Measurements from ENCODE around the gene P2RX1.
A peak's percentile ranks its signal among the peaks of the same experiment; 100 is the strongest.

Gene P2RX1

DNA sequence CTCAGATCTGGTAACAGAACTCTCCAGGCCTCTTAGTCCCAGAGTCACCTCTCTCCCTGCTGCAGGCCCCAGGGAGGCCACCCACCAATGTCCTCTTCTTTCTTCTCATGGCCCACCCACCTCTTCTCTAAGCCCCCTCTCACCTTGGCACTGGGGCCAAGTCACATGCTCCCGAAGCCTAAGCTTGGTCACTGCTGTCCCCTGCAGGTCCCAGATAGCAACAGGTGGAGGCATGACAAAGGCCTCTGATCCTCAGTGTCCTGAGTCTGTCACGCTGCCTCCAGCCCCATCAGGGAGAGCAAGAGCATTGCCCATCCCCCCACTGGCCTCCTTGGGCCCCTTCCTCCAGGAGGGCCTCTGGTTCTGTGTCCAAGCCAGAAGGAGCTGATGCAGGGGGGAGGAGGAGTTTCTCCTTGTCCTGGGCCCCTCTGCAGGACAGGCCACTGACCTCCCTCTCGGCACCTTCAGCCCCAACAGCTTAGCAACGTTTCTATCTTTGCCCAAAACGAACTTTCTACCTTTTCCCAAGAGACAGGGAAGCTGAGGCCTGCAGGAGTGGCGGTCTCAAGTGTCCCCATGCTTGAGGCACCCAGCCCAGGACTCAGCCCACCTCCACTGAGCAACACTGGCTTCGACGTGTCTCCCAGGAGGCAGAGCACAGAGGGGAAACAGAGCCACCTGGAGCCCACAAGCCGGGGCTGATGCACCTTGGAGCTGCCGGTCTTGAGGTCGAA lies 8.6 kb downstream of the P2RX1 start:
- Histone ChIP-seq H3K9ac (ENCODE audit: low read depth, low read length) (peak overlapping the region; percentile 12), H3K4me1 (ENCODE audit: control insufficient read depth, insufficient read depth, low read length) (peaks cover 11% of the 10 kb centered on the region), H3K9me3 (ENCODE audit: control insufficient read depth, insufficient read depth, low read length) (no peaks in the 10 kb centered on the region), H3K27me3 (ENCODE audit: control insufficient read depth, insufficient read depth, low read length) (no peaks in the 10 kb centered on the region), H3K4me3 (ENCODE audit: low read depth, low read length) (no peak overlapping the region), H3K36me3 (ENCODE audit: control insufficient read depth, insufficient read depth, low read length) (peaks cover 3% of the 10 kb centered on the region)

DNA sequence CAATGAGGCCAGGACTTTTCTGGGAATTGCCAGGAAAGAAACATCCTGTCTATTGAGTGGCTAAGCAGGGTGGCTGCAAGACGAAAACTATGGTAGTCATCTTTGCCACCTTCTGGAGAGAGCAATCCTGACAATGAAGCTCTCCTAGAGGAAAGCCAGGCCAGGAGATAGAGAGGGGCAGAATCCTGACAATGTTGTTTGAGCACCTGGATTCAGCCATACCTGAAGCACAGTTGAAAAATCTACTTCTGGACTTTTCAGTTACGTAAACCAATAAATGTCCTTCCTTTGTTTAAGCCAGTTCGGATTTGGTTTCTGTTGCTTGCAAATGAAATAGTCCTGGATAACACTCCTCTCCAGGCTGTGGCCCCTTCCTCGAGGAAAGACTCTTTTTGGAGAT lies 9.4 kb downstream of the P2RX1 start:
- Histone ChIP-seq H3K4me1 (ENCODE audit: control insufficient read depth, insufficient read depth, low read length) (peaks cover 11% of the 10 kb centered on the region), H3K36me3 (ENCODE audit: control insufficient read depth, insufficient read depth, low read length) (peaks cover 3% of the 10 kb centered on the region), H3K4me3 (ENCODE audit: low read depth, low read length) (no peak overlapping the region), H3K27me3 (ENCODE audit: control insufficient read depth, insufficient read depth, low read length) (no peaks in the 10 kb centered on the region), H3K9me3 (ENCODE audit: control insufficient read depth, insufficient read depth, low read length) (no peaks in the 10 kb centered on the region), H3K9ac (ENCODE audit: low read depth, low read length) (no peak overlapping the region)

DNA sequence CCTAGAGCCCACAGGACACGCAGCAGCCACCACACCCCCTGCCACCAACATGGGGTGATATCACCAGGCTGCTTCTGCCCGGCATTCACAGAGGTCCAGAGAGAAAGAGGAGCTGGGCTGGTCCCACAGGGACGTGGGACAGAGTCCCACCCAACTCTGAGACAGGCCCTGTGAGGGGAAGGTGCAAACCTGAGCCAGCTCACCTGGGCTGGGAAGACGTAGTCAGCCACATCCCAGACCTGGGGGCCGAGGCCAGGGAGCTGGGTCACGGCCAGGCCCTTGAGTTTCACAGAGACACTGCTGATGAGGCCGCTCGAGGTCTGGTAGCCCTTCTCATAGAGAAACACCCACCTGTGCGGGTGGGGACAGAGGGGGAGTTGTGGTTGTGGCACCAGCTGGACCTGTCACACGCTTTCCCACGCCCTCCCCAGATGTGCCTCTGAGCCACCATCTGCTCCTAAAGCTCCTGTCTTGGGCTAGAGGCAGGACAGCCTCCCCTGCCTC lies 11.2 kb downstream of the P2RX1 start:
- H3K4me3 ChIP-seq (ENCODE audit: low read depth, low read length), result no peak overlapping the region
- H3K4me1 ChIP-seq (ENCODE audit: control insufficient read depth, insufficient read depth, low read length), result peaks cover 11% of the 10 kb centered on the region
- H3K9me3 ChIP-seq (ENCODE audit: control insufficient read depth, insufficient read depth, low read length), result no peaks in the 10 kb centered on the region
- H3K9ac ChIP-seq (ENCODE audit: low read depth, low read length), result no peak overlapping the region
- no peaks in the 10 kb centered on the region for H3K27me3 ChIP-seq (ENCODE audit: control insufficient read depth, insufficient read depth, low read length)
- H3K36me3 ChIP-seq (ENCODE audit: control insufficient read depth, insufficient read depth, low read length), result no peaks in the 10 kb centered on the region

DNA sequence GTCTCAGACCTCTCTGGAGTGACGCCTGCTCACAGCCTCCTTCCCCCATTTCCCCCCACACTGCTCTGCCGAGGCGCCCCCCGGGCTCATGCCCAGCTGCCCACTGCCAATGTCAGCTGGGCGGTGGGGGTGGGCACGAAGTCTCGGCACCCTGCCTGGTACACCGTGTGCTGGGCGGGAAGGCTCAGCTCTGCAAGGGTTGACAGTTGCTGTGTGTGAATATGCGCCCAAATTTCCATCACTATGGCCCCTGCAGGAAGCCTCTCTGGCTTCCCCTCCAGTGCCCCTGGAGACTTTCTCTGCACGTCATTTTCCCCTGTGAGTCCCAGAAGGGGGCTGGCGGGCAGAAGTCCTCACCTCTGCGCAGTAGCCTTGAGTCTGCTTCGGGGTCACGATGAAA lies 11.8 kb downstream of the P2RX1 start:
- no peaks in the 10 kb centered on the region for H3K27me3 ChIP-seq (ENCODE audit: control insufficient read depth, insufficient read depth, low read length)
- H3K9me3 ChIP-seq (ENCODE audit: control insufficient read depth, insufficient read depth, low read length), result no peaks in the 10 kb centered on the region
- H3K9ac ChIP-seq (ENCODE audit: low read depth, low read length), result no peak overlapping the region
- H3K4me1 ChIP-seq (ENCODE audit: control insufficient read depth, insufficient read depth, low read length), result peaks cover 11% of the 10 kb centered on the region
- peak overlapping the region; percentile 37 for H3K4me3 ChIP-seq (ENCODE audit: low read depth, low read length)
- no peaks in the 10 kb centered on the region for H3K36me3 ChIP-seq (ENCODE audit: control insufficient read depth, insufficient read depth, low read length)

DNA sequence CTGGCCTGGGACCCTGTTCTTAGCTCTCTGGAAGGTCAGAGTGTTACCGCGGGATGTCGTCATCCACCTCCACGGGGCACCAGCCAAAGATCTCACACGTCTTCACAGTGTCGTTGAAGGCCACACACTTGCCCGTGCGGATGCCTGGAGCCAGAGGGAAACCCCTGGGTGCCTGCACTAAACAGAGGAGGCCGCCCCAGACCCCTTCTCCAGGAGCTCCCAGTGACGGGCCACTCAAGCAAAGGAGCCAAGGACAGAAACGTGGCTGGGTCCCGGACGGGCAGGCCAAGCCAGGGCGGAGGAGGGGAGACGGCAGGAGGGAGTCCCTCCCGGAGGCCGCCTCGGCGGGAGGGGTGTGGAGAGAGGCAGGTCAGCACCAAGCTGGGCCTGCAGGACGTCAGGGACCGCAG lies 12.4 kb downstream of the P2RX1 start:
- H3K27me3 ChIP-seq (ENCODE audit: control insufficient read depth, insufficient read depth, low read length), result no peaks in the 10 kb centered on the region
- H3K36me3 ChIP-seq (ENCODE audit: control insufficient read depth, insufficient read depth, low read length), result no peaks in the 10 kb centered on the region
- H3K4me3 ChIP-seq (ENCODE audit: low read depth, low read length), result peak overlapping the region; percentile 37
- H3K9me3 ChIP-seq (ENCODE audit: control insufficient read depth, insufficient read depth, low read length), result no peaks in the 10 kb centered on the region
- H3K4me1 ChIP-seq (ENCODE audit: control insufficient read depth, insufficient read depth, low read length), result peaks cover 11% of the 10 kb centered on the region
- peak overlapping the region; percentile 24 for H3K9ac ChIP-seq (ENCODE audit: low read depth, low read length)

DNA sequence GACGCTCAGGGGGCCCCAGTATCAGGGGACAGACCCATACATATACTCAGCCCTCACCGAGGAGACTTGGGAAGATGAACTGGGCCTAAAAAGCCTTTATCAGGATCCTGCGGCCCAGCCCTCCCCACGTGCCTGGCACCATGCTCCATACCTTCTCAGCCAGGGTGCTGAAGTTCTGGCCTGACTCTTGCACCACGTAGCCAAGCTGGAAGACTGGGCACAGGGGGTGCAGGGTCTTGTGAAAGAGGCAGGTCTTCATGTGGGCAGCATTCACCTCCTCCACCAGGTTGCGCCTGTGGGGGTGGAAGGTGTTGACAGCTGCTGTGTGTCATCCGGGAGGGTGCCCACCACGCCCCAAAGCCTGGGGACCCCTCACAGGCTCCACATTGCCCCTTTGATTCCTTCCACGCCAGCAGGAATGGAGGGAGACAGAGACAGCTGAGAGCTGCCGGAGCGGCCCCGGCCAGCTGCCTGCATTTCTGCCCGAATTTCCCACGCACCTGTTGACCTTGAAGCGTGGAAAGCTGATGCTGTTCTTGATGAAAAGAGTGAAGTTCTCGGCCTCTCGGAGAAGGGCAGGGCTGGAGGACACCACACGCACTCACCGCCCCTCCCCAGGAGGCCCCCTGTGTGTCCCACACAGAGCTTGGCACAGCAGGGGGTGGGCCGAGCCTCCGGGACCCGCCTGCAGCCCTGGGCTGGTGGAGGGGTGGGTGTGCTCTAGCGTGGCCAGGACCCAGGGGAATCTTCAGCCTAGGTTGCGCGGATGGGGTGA lies 13.0 kb downstream of the P2RX1 start:
- H3K4me3 ChIP-seq (ENCODE audit: low read depth, low read length), result no peak overlapping the region
- no peaks in the 10 kb centered on the region for H3K36me3 ChIP-seq (ENCODE audit: control insufficient read depth, insufficient read depth, low read length)
- H3K27me3 ChIP-seq (ENCODE audit: control insufficient read depth, insufficient read depth, low read length), result no peaks in the 10 kb centered on the region
- H3K9me3 ChIP-seq (ENCODE audit: control insufficient read depth, insufficient read depth, low read length), result no peaks in the 10 kb centered on the region
- no peak overlapping the region for H3K9ac ChIP-seq (ENCODE audit: low read depth, low read length)
- peaks cover 11% of the 10 kb centered on the region for H3K4me1 ChIP-seq (ENCODE audit: control insufficient read depth, insufficient read depth, low read length)

DNA sequence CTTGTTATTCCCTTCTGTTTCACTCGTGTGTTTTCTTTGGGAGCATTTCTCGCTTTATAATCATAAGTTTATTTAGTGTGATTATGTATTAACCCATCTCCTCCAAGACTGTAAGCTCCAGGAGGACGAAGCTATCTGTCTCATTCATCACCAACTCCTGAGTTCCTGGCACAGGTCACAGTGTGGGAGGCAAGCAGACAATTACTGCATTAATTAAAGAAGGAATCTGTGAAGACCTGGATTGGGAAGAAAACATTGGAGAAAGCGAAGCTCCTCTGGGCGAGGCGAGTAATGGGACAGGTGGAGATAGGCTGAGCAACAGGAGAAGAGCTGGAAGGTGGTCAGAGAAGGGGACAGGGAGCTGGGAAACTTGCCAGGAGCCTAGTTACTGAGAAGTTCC lies 15.6 kb downstream of the P2RX1 start:
- Histone ChIP-seq H3K4me3 (ENCODE audit: low read depth, low read length) (no peak overlapping the region), H3K9ac (ENCODE audit: low read depth, low read length) (no peak overlapping the region), H3K4me1 (ENCODE audit: control insufficient read depth, insufficient read depth, low read length) (peaks cover 11% of the 10 kb centered on the region), H3K27me3 (ENCODE audit: control insufficient read depth, insufficient read depth, low read length) (no peaks in the 10 kb centered on the region), H3K9me3 (ENCODE audit: control insufficient read depth, insufficient read depth, low read length) (no peaks in the 10 kb centered on the region), H3K36me3 (ENCODE audit: control insufficient read depth, insufficient read depth, low read length) (no peaks in the 10 kb centered on the region)

DNA sequence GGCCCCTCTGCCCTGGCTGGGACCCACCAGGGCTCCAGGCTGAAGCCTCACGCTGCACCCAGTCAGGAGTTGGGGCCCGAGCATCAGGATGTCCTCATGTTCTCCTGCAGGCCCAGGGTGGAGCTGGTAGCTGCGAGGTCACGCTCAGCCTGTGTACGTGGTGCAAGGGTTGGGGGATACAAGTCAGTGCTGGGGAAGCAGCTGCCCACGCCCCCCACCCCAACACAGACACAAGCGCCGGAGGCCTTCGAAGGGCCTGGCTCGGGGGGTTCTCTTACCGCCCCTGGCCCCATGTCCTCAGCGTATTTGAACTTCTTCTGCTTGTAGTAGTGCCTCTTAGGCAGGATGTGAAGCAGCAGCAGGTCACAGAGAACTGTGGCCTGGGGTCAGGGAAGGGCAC lies 18.5 kb downstream of the P2RX1 start:
- Histone ChIP-seq H3K4me3 (ENCODE audit: low read depth, low read length) (no peak overlapping the region), H3K9me3 (ENCODE audit: control insufficient read depth, insufficient read depth, low read length) (no peaks in the 10 kb centered on the region), H3K27me3 (ENCODE audit: control insufficient read depth, insufficient read depth, low read length) (no peaks in the 10 kb centered on the region), H3K36me3 (ENCODE audit: control insufficient read depth, insufficient read depth, low read length) (no peaks in the 10 kb centered on the region), H3K4me1 (ENCODE audit: control insufficient read depth, insufficient read depth, low read length) (peaks cover 6% of the 10 kb centered on the region), H3K9ac (ENCODE audit: low read depth, low read length) (no peak overlapping the region)

DNA sequence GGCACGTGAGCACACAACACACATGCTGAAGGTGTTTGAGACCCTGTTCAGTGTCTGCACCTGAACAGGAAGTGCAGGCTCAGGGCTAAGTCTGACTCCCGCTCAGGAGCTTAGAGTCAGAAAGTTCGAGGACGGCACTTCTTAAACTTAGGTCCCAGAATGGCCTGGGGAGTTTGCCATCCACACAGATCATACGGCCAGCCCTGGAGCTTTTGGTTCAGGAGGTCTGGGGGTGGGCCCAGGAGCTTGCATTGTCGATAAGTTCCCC lies 19.4 kb downstream of the P2RX1 start:
- Histone ChIP-seq H3K9ac (ENCODE audit: low read depth, low read length) (no peak overlapping the region), H3K27me3 (ENCODE audit: control insufficient read depth, insufficient read depth, low read length) (no peaks in the 10 kb centered on the region), H3K4me3 (ENCODE audit: low read depth, low read length) (no peak overlapping the region), H3K9me3 (ENCODE audit: control insufficient read depth, insufficient read depth, low read length) (no peaks in the 10 kb centered on the region), H3K4me1 (ENCODE audit: control insufficient read depth, insufficient read depth, low read length) (peaks cover 6% of the 10 kb centered on the region), H3K36me3 (ENCODE audit: control insufficient read depth, insufficient read depth, low read length) (no peaks in the 10 kb centered on the region)

DNA sequence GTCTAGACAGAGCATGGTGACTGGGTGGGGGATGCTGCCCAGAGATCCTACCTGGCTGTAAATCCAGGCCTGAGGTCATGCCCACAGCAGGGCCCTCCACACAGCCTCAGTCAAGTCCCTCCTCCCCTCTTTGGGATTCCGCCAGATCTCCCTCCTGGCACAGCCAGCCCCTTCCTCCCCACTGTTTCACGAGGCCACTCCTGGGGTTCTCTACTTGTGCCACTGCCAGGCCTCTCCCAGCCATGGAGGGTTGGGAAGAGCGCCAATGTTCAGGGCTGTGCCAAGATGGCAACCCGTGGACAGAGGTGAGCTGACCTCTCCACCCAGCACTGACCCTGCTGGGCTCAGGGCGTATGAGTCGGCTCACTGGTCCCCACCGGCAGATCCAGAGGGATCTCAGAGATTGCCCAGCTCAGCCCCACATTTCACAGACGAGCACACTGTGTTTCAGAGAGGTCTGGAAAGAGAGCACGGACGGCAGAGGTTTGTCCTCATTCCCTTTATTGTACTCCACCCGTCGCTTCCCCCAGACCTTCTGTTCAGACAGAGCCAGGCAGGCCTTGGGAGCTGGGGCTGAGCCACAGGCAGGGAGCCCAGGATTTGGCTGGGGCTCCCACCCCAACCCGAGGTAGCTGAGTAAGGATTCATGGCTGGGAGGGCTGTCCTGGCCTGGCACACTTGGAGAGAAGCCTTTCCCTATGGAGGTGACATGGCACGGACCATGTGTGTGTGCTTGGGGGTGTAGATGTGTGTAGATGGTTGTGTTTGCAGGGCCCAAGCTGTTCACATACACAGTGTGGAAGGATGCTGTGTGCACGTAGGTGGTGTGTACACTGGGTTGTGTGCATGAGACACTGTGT lies 19.9 kb downstream of the P2RX1 start:
- H3K9ac ChIP-seq (ENCODE audit: low read depth, low read length), result no peak overlapping the region
- no peaks in the 10 kb centered on the region for H3K36me3 ChIP-seq (ENCODE audit: control insufficient read depth, insufficient read depth, low read length)
- peaks cover 10% of the 10 kb centered on the region for H3K4me1 ChIP-seq (ENCODE audit: control insufficient read depth, insufficient read depth, low read length)

DNA sequence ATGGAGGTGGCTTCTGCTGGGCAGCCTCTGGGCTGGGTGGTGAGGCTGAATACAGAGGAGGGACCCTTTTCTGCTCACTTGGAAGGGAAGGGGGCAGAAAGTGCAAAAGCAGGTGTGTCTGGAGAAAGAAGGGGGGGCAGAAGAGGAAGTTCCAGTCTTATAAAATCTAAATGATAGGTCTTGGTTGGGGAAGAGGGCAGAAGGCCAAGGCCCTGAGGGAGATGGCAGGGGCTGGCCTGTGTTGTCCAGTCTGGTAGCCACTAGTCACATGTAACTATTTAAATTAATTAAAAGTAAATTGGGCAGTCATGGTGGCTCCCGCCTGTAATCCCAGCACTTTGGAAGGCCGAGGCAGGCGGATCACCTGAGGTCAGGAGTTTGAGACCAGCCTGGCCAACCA lies 20.9 kb downstream of the P2RX1 start:
- peaks cover 2% of the 10 kb centered on the region for H3K27me3 ChIP-seq (ENCODE audit: control insufficient read depth, insufficient read depth, low read length)
- H3K9ac ChIP-seq (ENCODE audit: low read depth, low read length), result no peak overlapping the region
- H3K4me1 ChIP-seq (ENCODE audit: control insufficient read depth, insufficient read depth, low read length), result peaks cover 17% of the 10 kb centered on the region
- H3K36me3 ChIP-seq (ENCODE audit: control insufficient read depth, insufficient read depth, low read length), result no peaks in the 10 kb centered on the region
- H3K4me3 ChIP-seq (ENCODE audit: low read depth, low read length), result no peak overlapping the region
- no peaks in the 10 kb centered on the region for H3K9me3 ChIP-seq (ENCODE audit: control insufficient read depth, insufficient read depth, low read length)

More for the DNA sequence above, 19.9 kb downstream of the P2RX1 start:
- Histone ChIP-seq H3K9me3 (ENCODE audit: control insufficient read depth, insufficient read depth, low read length) (no peaks in the 10 kb centered on the region), H3K4me3 (ENCODE audit: low read depth, low read length) (no peak overlapping the region), H3K27me3 (ENCODE audit: control insufficient read depth, insufficient read depth, low read length) (peaks cover under 1% of the 10 kb centered on the region)

All from iPS-15b (cell line).